Hepatic stellate cell (primary cell): ENCODE data around the gene STS.

Experiments
- DNase-seq: peaks from one replicate; pipeline ENCODE4 v3.0.0; 2011; ENCODE audit warnings: low spot score

The STS gene, protein sequence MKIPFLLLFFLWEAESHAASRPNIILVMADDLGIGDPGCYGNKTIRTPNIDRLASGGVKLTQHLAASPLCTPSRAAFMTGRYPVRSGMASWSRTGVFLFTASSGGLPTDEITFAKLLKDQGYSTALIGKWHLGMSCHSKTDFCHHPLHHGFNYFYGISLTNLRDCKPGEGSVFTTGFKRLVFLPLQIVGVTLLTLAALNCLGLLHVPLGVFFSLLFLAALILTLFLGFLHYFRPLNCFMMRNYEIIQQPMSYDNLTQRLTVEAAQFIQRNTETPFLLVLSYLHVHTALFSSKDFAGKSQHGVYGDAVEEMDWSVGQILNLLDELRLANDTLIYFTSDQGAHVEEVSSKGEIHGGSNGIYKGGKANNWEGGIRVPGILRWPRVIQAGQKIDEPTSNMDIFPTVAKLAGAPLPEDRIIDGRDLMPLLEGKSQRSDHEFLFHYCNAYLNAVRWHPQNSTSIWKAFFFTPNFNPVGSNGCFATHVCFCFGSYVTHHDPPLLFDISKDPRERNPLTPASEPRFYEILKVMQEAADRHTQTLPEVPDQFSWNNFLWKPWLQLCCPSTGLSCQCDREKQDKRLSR

DNA sequence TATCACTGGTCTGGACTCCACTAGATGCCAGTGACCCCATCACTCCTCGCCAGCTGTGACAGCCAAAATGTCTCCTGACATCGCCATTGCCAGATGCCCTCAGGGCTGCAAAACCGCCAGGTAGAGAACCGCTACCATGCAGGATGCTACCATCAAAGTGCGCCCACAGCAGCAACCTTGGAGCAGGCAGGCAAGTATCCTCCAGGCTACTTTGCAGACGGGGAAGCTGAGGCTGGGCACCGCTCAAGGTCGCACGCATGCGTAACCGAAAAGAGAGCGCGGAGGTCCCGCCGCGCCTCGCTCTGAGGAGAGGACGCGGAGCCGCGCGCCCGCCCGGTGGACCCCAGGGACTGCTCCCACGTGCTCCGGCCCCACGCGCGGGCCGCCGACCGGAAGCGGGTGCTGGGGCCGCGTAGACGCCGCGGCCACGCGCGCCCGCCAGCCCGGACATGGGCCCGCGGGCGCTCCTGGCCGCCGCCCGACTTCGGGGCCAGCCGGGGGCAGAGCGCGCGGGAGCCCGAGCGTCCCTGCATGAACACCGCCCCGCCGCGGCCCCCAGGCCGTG lies at the start of gene STS:
Gene STS (plus strand): TSS at position 300 of the 565 bp plus-strand sequence. CDS start 105,488 bp downstream, outside the sequence.
- peak; percentile 34 for DNase-seq

DNA sequence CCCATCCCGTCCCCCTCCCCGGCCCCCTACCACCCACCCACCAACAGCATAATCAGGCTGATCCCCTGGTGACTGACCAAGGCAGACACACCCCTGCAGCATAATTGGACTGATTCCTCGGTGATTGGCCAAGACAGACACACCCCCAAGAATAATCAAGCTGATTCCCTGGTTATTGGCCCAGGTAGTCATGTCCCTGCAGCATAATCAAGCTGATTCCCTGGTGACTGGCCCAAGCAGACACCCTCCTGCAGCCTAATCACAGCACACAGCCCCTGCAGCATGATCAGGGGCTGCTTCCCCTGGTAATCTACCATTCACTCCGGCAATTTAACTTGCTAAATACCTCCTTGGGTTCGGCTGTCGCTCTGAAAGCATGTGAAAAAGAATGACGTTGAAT lies 47.5 kb upstream of the STS start:
- no peak for DNase-seq

DNA sequence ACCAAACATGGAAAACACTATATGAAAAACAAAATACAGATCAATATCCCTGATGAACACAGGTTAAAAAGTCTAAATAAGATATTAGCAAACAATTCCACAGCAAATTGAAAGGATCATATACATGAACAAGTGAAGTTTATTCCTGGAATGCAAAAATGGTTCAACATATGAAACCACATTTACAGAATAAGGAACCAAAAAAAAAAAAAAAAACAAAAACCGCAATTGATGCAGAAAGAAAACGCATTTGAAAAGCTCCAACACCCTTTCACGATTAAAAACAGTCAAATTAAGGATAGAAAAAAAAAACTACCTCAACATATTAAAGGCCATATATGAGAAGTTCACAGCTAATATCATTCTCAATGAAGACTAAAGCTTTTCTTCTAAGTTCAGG lies 45.4 kb upstream of the STS start:
- no peak for DNase-seq

DNA sequence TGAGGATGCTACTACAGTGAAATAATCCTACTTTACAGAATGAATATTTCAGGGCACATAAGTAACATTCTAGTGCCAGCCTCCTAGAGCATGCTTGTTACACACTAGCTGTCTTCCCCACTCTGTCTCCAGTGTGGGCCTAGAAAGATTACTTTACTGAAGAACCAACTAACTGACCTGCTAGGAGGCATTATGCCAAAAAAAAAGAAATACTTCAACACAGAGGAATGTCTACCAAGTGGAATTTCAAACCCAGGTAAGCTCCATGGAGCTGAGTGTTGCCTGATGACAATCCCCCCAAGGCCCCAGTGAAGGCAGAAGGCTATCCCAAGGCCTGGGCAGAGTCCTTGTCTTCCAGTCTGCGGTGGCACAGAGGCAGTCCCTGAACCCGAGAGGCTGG lies 40.9 kb upstream of the STS start:
- no peak for DNase-seq

DNA sequence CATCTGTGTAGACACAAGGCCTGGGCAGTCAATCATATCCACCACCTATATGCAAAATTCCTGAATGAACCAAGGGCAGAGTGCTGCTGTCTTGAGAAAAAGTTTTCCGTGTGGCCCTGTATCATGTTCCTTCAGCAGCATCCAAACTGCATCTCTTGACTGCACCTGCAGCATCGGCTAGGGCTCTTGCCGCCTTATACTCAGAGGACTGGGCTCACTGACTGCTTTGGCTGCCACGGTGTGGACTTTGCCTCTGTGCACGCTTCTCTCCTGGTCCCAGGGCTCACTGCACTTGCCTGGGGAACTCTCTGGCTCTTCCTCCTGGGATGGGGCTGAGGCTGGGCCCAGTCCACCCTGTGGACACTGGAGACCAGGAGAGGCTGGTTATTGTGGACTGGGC lies 39.5 kb upstream of the STS start:
- no peak for DNase-seq

DNA sequence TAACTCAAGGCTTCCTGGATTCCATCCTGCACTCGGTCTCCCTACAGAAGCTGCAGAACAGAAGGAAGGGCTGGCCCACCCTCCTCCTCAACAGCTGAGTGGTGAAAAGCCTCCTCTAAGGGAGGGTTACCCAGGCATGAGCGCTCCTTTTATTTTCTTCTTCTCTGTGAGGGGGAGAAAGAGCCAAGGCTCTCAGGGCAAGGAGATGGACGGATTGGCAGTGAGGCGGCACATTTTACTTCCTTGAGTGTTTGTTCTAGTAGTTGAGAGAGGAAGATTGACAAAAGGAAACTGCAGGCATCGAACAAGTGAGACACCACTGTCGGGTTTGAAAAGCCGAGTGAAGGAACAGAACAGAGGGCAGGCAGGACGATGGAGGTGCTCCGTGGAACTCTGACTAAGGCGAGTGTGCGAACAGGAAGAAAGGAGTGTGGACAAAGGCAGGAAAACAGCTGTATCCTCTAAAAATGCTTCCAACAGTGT lies 38.4 kb upstream of the STS start:
- DNase-seq = peak; percentile 21

DNA sequence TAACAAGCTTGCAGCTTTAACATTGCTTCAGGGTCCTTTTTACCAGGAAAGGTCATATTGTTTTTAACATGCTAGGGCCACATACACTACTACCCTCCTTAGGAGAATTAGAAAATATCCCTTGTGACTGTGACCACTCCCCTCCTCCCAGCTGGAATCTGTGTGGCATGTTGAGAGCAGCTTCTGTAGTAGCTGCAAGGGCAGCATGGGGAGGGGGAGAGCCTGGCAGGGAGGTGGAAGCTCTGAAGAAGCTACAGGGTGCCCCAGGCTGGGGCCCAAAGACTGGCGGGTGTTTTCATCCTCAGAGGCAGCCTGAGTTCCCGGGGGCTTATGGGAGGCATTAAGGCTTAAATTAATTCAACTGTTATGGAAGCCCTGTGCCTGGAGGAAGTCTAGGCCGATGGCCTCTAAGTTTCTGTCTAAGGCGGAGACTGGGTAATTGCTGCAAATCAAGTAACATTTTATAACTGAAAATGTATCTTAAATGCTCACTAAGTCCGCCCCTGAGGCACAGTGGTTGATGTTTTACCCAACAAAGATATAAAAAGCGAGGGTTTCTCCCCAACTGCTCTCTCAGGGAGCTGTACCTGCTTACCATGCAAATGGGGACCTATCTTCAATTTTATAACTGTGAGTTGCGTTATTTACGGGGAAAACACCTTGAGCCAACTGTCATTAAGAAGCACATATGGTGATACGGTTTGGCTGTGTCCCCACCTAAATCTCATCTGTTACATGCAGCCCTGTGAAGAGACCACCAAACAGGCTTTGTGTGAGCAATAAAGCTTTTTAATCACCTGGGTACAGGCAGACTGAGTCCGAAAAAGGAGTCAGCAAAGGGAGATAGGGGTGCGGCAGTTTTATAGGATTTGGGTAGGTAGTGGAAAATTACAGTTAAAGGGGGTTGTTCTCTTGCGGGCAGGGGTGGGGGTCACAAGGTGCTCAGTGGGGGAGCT lies 37.4 kb upstream of the STS start:
- no peak for DNase-seq

DNA sequence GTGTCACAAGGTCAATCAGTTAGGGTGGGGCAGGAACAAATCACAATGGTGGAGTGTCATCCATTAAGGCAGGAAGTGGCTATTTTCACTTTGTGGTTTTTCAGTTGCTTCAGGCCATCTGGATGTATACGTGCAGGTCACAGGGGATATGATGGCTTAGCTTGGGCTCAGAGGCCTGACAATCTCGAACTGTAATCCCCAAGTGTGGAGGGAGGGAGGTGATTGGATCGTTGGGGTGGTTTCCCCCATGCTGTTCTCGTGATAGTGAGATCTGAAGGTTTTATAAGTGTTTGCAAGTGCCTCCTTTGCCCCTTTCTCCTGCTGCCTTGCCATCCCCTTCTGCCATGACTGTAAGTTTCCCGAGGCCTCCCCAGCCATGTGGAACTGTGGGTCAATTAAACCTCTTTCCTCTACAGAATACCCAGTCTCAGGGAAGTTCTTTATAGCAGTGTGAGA lies 36.7 kb upstream of the STS start:
- DNase-seq = no peak

DNA sequence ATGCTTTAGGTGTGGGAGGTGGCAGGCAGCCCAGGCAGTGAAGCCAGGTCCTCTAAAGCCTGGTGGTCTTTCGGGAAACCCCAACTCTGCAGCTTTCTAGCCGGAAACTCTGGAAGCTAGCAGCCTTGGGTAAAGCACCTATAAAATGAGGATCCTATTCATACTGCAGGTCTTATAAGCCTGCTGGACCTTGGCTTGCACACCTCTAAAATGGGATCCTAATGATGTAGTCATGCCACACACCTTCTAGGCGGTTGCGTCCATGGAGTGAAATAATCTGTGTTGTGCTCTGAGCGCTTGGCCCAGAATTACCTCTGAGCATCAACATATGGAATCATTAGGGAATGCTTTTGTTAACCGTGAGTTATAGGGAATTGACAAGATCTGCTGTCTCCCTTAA lies 36.0 kb upstream of the STS start:
- no peak for DNase-seq

DNA sequence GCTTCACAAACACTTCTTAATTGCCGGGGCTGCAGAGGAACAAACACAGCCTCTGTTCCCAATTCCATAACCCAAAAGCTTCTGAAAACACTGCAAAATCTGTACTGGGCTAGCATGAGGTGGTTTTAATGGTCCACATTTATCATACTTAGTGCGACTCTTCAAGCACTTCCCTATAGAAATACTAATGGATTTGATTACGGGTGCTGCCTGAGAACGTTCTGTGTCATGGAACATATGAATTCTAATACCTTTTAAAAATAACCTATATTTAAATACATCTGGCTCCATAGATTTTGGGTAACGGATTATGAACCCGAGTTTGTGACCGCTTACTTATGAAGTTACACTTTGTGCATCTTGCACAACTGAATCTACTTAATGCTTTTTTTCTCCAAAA lies 35.4 kb upstream of the STS start:
- DNase-seq = no peak

DNA sequence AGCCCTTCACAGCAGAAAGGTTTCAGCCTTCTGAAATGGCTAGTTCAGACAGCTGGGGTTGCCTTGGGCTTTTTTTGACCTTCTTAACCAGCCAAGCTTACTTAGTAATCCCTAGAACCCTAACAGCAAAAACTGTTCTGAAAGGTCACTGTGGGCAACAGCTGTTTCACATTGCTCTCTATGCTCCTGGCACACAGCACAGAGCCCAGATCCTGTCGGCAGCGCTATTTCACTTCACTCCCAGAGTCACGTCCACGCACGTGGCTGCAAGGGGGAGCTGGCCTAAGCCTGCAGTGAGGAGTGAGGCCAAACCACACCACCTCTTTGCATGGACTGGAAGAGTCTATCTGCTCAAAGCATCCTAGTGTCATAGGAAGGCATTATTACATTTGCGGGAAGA lies 32.0 kb upstream of the STS start:
- no peak for DNase-seq

DNA sequence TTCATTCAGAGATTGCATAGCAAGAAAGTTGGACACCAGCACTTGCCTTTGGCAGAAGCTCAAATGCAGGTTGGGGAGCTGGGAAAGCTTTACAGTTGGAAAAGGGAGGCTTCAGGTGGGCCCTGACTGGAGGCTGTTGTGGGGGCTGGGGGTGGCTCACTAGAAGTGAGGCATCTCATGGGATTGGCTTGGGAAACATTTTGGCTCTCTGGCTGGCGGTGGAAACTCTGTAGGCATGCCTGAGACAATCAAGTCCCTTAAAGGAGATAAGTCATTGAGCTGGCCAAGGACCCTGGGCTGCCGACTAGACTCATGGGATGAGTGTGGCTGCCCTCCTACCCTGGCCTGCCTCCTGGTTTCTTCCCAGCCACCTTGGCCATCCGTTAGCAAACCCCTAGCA lies 31.4 kb upstream of the STS start:
- DNase-seq = no peak

DNA sequence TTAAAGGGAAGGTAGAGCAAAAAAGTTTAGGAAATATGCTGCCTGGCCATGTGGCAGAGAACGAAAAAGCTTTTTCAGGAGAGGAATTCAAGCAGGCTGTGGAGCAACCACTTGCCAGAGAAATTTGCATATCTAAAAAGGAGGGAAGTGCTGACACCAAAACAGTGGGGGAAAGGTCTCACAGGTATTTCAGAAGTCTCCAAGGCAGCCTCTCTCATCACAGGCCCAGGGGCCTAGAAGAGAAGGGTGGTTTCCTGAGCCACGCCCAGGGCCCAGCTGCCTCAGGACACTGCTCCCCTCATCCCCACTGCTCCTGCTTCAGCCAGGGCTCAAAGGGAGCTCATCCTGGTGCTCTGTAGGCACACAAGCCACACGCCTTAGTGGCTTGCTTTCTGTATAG lies 29.9 kb upstream of the STS start:
- no peak for DNase-seq

DNA sequence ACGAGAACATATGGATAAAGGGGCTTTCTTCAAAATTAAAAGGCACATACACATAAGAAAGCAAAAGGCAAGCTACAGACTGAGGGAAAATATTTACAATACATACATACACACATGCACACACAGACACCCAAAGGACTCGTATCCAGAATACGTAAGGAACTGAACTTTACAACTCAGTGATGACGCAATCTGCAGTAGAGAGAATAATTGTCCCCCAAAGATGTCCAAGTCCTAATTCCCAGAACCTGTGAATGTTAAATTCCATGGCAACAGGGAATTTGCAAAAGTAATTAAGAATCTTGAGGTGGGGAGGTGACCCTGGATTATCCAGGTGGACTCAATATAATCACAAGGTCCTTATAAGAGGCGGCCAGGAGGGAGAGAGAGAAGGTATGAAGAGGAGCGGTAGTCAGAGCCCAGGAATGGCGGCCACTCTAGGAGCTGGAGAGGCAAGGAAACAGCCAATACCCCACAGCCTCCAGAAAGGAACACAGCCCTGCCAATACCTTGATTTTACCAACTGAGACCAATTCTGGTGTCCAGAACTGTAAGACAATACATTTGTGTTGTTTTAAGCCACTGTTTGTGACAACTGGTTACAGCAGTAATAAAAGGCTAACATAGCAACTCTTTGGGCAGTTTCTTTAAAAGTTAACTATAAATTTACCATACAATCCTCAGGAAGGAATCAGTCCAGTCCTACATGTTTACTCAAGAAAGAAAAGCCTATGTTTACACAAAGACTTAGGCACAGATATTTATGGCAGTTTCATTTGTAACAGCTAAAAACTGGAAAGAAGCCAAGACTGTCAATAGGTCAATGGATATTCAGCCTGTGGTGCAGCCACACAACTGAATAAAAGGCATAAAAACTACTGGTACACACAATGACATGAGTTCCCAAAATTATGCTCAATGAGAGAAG lies 27.3 kb upstream of the STS start:
- DNase-seq = no peak

DNA sequence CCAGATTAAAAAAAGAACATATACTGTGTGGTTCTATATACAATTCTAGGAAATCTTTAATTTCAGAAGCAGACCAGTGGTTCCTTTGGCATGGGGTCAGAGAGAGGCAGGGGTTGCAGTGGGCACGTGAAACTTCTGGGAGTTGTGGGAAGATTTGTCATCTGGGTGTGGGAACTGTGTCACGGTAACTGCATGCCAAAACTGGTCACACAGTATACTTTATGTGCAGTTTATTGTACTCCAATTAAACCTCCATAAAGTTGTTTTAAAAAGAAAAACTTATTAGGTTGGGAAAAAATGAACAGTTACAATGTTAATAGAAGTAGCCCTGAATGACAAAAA lies 26.7 kb upstream of the STS start:
- DNase-seq = no peak

DNA sequence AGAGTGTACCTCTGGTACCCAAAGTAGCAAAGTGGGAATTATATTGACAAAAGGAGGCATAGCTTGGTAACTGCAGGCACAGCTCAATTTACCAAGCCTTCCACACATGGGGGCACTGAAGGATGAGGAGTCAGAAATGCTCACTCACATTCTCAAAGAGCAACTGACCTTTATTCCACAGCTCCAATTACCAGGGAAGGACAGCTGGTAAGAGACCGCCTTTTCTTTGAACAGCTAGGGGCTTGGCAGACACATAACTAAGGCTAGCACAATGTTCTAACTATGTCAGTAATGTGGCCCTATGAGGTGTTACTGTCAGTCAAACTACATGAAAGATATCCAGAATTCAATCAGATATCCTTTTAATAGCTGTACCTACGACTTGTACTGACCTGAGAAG lies 20.5 kb upstream of the STS start:
- DNase-seq = no peak

DNA sequence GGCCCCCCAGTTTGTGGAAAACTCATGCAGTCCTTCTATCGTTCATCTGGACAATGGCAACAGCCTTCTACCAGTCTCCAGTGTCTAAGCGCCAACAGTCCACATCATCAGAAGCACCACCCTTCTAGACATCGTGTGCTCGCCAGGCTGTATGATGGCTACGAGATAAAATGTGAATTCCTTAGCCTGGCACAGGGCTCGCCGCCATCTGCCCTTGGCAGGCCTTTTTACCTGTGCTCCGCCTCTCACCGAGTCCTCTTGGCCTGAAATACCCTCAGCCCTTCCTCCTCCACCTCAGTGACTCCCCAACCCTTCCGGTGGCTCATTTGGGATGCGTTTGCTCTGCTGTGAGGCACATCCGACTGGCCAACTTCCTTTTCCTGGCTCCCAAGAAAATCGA lies 15.9 kb upstream of the STS start:
- no peak for DNase-seq

DNA sequence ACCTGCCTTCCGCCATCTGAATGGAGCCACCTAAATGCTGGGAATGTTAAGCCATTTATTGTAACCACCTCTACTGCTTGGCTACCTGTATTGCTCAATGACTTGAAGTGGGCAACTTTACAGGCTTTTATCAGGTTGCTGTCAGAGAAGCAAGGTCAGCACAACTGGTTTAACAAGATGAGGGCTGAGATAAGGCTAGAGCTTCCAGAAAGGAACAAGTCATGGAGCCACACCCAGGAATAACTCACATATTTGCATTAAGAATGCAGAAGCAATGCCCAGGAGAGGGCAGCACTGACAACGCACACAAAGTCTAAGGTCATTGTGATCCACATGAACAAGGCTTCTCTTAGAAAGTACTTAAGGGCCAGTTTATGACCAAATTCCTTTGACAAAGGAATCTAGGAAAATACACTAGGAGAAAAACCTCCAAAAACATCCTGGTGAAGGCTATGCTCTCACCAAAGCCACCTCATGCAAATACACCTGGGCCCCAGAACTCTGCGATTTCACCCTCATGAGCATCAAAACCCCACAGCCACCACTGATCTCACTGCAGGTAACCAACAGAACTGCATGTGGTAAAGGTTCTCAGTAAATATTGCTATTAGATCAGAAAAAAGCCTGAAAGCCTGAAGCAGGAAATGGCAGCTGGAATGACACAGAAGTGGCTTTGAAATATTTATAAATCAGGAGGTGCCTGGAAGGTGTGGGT lies 15.0 kb upstream of the STS start:
- peak; percentile 55 for DNase-seq

DNA sequence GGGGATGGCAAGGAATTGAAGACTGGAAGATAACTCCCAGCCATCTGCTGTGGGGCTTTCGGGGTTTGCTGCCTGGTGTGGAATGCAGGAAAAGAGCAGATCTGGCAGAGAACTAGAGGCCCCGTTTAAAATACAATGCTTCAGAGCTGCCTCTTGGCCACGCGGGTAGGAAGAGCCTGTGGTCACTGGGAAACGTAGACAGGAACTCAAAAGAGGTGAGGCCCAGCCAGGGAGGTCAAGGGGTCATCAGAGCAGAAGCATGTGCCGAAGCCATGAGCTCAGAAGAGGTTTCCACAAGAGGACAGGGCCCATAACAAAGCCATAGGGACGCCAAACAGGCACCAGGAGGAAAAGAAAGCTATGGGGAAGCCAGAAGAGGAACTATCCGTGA lies 14.5 kb upstream of the STS start:
- no peak for DNase-seq

DNA sequence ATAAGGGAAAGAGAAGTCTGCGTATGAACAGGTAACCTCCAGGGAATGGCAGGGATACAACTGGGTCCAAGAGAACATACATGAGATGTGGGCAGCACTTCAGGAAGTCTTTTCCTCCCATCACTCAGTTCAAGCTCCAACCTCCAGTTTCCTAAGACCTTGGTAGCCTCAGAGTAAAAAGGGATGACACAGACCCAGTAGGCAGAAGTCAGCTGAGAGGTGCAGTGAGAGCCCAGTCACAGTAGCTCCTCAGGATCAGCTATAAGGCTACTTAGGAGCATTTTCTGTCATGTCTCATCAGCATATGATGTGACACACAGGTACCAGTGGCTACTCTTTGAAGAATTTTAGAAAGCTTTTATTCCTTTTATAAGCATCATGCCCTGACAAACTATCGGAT lies 12.5 kb upstream of the STS start:
- no peak for DNase-seq
